Amygdala (tissue), 56 donors: ENCODE measurements around the gene OSCP1.

Experiments used
- DNase-seq, 56 donors: peaks; one replicate each; lab custom pipeline; 2025; lab: John Stamatoyannopoulos, UW

OSCP1 gene

DNA sequence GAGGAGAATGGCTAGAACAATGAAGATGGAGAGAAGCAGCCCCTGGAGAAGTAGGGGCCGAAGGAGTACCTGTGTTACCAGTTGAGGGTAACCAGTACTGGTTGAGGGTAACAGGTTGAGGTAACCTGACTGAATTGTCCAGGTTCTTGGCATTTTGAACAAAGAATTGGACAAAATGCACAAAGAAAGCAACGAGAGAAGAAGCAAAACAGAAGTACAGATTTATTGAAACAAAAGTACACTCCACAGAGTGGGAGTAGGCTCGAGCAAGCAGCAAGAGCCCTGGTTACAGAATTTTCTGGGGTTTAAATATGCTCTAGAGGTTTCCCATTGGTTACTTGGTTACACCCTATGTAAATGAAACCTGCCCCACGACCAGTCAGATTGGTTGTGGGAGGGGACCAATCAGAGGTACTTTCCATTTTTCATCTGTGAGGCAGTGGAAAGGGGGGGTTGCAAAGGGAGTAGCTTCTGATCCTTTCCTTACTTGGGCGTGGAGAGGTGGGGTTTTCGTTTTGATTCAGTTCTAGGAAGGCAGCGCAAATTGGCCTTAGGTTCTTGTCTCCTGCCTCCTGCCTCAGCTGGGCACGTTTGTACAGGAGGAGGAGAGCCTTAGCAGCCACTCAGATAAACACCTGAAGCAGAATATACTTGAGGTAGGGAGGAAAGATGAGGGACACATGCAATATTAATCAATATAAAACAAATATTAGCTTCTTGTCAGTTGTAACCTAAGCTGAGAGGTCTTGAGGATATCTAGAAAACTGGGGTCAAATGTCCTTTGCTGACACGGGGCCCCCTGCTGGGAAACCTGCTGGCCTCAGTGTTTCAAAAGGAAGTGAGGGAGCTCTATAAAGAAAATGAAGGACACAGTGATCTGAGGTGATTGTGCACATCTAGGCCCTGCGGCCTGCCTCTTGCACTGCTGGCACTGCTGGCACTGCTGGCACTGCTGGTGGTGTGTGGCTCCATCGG lies 38.3 kb downstream of the OSCP1 start:
- DNase-seq: peak in 7 of 56 donors; percentile 7 to 44 (median 13)

DNA sequence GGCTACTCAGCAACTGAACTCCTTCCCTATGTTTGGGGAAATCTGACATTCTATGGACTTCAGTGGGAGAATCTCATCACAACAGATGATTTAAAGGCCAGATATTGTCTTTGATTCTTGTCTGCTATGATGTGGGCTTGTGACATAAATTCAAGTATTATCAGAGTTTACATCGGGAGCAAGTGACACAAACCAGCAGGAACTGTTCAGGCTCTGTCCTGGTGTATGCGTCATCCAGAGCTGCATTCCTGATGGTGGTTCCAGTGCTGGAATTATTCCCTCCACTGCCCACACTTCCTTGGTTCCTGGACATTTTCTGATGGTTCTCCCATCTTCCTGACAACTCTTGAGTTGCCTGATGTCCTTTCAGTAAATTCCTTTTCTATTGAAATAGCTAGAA lies 41.8 kb downstream of the OSCP1 start:
- DNase-seq: no peak

DNA sequence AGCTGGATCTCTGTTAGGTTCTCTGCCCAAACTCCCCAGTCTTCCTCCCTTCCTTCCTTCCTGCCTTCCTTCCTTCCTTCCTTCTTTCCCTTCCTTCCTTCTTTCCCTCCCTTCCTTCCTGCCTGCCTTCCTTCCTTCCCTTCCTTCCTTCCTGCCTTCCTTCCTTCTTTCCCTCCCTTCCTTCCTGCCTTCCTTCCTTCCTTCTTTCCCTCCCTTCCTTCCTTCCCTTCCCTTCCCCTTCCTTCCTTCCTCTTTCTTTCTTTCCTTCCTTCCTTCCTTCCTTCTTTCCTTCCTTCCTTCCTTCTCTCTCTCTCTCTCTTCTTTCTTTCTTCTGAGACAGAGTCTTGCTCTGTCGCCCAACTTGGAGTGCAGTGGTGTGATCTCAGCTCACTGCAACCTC lies 43.8 kb downstream of the OSCP1 start:
- DNase-seq: no peak

DNA sequence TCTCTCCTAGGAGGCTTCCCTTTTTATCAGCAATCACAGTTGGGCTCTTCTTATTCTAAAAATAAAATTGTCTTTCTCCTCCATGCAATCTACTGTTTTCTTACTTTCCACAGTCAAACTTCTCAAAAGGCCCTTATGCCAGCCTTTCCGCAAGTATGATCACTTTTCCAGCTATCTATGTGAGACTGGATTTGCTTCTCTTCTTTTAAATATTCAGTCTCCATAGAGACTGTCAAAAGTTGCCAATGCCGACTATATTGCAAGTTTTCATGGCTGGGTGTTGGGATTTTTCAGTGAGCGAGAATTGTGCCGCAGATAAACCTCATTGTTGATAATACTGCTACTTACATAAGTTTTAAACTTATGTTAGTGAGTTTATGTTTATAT lies 47.8 kb downstream of the OSCP1 start:
- no peak for DNase-seq

DNA sequence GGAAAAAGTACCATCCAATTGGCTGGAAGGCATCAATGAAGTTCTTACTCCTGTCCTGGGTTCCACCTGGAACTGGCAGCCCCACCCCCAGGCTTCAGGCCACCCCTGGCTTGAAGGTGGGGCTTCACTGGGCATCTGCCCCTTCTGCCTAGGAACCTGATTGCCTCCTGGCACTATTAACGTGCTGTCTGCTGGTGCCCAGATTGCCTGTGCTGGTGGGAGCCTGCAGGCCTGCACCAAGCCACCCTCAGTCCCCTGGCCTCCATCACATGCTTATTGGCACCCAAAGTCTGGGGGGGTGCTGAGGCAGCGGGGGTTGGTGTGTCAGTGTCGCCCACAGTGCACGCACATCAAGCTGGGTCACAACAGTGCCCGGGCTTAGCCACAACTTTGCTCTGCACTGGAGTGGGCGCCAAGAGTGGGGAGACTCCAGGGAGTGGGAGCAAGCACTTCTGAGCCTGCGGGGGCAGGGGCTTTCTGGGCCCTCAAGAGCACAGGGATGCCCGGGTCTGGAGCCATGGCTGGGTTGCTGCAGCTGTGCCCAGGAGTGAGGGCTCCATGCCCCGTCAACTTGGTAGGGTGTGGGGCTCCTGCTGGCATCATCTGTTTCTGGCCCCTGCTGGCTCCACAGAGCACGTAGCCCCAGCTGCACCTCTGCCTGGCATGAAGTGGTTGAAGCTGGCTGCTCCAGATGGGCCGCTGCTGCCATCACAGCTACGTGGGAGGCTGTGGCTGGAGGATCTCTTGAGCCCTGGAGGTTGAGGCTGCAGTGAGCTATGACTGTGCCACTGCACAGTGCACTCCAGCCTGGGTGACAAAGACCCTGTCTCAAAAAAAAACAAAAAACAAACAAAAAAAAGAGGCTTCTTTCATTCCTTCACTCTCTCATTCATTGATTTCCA lies 48.4 kb downstream of the OSCP1 start:
- no peak for DNase-seq

DNA sequence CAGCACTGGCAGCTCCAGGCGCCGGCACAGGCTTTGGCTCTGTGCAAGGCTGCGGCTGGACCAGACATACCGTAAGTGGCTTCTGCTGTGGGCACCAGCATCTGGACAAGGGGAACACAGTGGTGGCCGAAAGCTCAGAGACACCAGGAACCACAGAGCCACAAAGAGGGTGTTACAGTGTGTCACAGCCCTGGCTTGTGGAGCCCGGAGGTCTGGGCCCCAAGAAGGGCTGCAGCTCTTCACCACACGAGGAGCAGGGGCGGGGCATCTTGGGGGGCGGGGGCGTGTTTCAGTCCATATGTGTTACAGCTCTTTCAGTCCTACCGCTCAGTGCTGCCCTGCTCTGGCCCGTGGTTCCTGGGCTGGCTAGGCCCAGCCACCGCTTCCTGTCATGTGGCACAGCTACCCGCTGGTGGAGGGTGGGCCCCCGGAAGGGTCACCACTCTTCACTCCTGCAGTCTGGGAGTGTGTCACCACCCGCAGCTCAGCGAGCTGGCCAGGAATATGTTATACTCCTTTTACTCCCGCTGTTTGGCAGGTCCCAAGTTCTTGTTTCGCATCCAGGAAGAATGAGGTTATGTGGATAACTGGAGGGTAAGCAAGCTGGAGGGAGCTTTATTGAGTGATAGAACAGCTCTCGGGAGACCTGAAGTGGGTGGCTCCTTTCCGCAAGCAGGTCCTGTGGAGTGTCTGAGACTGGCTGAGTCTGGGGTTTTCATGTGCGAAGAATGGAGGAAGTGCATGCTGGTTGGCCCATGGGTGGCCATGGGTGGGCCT lies 49.2 kb downstream of the OSCP1 start:
- DNase-seq: peak in 36 of 56 donors; percentile 7 to 58 (median 26)

DNA sequence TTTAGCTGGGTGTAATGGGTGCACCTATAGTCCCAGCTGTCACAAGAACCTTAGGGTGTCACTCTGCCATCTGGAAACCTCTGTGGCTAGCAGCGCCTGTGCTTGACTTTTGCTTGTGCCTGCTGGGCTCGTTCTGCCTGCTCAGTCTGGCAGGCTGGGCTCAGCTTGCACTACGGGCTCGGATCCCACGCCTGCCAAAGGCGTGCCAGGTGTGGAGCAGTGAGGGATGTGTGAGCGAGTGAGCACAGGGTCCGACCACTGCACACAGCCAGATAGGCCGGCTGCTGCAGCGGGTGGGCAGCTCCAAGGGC lies 49.8 kb downstream of the OSCP1 start:
- DNase-seq: no peak

DNA sequence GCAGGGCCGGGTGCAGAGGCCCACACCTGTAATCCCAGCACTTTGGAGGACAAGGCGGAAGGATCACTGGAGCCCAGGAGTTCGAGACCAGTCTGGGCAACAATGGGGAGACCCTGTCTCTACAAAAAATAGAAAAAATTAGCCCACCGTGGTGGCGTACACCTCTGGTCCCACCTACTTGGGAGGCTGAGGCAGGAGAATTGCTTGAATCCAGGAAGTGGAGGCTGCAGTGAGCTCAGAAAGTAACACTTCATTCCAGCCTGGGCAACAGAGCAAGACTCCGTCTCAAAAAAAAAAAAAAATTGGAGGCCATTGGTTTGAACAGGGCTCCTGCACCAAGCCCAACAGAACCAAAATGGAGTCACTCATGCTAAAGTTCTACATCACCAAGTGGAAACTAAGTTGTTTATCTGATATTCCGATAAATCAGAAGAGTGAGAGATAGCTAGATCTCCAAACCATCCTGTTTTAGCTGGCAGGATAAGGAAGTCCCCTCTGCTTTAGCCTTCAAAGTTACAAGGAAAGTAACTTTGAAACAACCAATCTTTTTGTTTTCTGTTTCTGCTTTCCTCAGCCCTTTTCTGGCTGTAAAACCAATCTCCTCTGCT lies 51.8 kb downstream of the OSCP1 start:
- DNase-seq: no peak

DNA sequence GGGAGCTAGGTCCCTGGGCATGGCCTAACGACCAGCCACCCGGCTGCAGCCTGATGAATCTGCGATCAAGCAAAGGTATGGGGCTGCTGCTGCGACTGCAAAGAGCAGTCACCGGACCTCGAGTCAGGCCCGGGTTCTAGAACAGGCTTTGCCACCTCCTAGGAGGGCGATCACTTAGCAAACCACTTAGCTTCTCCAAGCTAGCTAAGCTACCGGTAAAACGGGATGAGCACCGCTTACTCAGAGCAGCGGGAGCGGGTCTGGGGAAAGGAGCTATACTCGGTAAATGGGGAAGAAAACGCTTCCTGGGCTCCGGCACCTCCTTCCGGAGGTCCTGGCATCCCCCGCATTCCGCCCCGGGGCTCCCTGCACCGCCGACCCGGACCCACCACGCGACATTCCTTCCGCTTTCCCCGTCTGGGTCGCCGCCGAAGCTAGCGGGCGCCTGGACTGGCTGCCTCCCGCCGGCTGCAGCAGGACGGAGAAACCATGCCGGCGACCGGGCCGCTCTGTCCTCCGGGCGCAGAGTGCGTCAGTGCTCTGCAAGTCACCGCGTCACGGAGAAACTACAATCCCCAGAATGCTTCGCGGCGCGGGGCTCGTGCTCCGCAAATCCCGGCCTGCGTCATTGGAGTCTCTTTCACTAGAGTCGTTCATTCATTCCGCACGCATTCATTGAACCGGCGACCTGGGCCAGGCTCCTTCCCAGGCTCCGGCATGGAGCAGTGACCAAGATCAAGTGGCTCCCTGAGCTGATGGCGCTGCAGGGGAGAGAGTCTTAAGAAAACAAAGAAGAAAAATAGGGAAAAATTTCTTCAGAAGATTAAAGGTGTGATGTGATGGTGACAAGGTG lies 52.6 kb downstream of the OSCP1 start, which contains the start of gene LSM10:
Gene LSM10, minus strand, starts transcription at position 531 of the 853 bp plus-strand sequence. CDS start 3,779 bp downstream, outside the sequence.
- peak; percentile 50 to 96 (median 86) for DNase-seq

DNA sequence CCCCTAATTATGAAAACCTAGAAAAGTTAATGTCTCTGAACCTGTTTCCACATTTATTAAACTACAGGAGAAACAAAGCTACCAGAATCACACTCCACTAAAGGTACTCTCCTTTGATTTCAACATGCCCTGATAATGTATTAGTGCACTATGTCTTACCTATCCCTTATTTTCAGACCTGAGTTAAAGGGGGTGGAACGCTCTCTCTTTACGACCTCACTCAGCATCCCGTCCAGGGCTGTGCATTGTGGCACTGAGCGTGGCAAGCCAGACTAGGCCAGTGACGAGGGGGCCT lies 53.2 kb downstream of the OSCP1 start:
- no peak for DNase-seq

DNA sequence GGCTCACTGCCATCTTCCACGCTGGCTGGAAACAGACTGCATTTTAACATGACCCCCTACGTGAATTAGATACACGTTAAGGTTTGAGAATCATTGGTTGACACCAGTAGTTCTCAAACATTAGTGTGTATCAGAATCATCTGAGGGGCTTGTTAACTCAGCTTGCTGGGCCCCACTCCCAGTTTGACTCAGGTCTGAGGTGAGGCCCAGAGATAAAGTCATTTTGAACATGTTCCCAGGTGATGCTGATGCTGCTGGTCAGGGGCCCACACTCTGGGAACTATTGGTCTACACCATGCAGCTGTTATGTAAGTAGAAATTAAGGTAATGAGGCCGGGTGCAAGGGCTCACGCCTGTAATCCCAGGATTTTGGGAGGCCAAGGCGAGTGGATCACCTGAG lies 53.9 kb downstream of the OSCP1 start:
- DNase-seq: no peak

DNA sequence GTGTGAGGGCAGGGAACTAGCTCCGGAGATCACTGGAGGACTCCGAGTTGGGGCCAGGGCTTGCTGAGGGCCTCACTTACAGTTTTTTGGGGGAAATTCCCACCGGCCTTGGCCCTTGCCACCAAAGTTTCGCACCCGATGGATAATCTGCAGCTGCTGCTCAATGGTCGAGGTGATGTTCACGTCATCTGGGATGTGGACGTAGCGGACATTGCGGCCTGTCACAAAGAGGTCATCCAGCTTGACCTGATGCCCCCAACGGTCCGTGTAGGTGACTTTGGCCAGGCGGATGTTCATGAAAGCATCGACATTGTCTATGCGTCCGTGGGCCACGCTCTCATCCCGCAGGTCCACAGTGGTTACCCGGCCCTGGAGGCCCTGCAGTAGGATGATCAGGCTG lies 56.6 kb downstream of the OSCP1 start:
- no peak for DNase-seq

DNA sequence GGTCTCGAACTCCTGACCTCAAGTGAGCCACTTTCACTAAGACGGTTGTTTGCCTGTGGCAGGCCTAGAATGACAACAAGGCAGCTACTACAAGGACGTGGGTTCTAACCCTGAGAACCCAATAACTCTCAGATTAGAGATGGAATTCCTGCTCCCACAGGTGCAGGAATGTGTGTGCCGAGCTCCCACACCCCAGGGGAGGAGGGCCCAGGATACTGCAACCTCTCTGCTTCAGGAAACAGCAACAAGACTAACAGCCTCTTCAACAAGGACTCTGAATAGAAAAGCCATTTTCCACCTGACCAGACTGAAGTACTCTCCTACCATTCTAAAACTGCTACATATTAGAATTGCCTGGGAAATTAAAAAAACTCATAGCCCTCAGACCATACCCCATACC lies 57.4 kb downstream of the OSCP1 start:
- DNase-seq: no peak

DNA sequence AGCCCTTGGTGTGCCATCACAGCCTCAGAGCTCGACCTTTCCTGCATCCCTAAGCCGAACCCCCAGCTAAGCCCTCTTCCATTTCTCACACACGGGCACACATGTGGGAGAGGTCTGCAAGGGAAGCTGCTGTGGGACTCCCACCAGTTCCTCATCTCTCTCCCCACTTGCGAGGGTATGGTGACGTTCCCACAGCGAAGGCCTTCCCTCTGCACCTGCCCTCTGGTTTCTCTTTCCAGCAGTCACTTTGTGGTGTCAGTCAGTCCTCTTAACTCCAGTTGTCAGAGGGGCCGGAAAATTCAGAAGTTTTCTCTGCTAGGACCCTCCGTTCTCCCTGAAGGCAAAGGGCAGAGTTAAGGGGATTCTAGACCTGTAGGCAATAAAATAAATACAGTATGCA lies 59.0 kb downstream of the OSCP1 start:
- DNase-seq: no peak

DNA sequence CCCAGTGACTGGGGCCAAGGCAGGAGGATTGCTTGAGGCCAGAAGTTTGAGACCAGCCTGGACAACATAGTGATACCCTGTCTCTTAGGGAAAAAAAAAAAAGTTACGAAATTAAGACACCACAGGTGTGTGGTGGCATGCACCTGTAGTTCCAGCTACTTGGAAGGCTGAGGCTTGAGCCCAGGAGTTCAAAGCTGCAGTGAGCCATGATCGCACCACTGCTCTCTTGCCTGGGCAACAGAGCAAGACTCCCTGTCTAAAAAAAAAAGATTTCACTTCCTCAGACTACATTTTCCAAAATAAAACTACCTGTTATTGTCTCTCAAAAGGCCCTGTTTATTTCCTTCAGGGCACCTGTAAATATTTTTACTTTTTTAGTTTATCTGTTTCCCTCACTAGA lies 59.8 kb downstream of the OSCP1 start:
- DNase-seq: no peak

DNA sequence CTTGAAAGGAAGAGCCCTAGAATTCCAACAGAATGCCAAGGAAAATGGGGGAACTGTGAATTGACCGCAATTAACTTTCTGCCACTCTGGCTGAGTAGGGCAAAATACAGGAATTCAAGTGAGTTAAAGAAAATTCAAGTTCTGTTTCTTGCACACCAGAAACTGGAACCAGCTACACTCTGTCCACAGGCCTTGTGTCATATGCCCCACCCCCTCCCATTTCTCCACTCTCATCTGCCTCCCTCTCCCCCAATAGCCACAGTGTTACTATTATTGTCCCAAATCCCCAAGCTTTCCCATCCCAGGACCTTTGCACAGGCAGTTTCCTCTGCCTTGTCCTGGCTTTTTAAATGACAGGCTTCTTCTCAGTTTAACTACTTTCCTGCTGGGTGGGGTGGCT lies 60.3 kb downstream of the OSCP1 start:
- no peak for DNase-seq

DNA sequence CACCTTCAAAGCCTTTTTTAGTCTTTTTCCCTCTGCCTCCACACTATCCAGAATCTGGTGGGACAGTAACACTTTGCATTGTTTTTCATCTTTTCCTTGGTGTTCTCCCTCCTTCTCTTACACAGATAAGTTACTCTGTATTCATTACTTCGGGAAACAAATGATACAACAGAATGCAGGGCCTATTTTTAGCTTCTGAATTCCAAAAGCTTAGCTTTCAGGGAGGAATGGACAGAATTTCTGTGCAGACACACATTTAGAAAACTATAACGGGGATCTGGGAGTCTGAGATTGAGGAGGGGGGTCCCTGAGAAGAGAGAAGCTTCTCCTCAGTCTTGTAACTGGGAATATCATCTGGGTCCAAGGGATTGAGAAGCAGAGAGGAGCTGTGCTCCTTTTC lies 61.0 kb downstream of the OSCP1 start:
- DNase-seq: no peak

DNA sequence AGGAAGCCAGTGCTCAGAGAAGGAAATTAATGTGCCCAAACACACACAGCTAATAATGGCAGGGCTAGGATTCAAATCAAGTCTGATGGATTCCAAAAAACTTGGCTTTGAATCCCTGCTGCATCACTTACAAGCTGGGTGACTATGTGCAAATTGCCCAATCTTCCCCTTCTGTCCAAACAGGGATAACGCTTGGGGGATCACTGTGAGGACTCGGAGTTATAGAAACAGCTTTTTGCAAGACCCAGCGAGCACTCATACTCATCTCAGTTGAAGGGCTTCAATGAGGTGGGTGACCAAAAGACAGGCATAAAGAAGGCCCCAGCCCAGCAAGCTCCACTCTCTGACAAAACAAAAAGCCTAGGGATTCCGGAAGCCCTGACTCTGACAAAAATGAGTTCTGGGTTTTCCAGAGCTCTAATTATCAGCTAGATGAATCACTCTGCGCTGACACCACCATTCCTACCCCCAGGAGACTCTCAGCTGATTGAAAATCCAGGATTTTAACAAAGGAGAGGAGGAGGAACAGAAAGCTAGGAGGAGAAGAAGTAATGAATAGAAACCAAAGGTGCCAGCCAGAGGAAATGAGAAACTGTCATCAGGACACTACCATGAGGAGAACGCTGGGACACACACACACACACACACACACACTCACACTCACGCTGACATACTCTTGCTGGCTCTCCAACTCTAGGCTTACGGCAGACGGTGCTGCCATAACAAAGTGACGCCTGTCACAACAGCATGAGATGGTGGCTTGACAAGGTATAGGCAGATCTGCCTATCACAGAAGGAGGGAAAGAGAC lies 62.9 kb downstream of the OSCP1 start:
- DNase-seq: peak in 9 of 56 donors; percentile 12 to 53 (median 20)
